GM18867 (cell line): ENCODE data around the gene FAM174C.
"Not testable (repeated sequence)": the region's sequence is repeated elsewhere in the genome, so short reads cannot be mapped to it uniquely, and the experiment has no call there.

Experiments
- ATAC-seq: cut with Tn5 transposase; IDR thresholded peaks from one replicate; pipeline ENCODE4 v1.9.1; 2021; ENCODE audit warnings: mild to moderate bottlenecking, moderate library complexity; ENCODE audit not compliant: unreplicated experiment

Gene FAM174C

DNA sequence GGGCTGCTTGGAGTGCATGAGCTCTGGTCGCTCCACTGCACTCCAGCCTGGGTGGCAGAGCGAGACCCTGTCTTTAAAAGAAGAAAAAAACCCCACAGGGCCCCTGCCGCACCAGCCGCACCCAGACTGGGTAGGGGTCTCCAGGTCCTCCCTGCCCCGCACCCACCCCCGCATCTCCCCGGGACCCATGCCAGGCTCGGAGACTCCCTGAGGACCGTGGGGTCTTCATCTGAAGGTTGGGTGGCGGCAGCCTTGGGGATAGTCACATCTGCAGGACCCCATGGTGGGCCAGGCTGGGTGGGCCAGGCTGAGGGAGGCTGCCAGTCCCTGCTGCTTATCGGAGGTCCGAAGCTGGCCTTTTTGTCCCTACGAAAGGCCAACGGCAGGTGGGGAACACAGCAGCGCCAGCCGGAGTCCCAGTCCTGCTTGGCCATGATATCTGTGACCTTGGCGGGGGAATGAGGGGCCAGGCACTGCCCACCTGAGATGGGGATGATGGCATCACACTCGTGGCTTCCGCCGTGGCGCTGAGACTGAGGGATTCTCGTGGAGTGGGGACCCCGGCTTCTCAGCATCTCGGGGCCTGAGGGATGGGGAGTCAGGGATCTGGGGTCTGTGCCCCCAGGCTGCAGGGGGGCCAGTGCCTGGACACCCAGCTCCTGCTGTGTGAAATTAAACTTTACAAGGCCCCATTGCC is 21.4 kb downstream of the FAM174C start:
- ATAC-seq, result no peak

DNA sequence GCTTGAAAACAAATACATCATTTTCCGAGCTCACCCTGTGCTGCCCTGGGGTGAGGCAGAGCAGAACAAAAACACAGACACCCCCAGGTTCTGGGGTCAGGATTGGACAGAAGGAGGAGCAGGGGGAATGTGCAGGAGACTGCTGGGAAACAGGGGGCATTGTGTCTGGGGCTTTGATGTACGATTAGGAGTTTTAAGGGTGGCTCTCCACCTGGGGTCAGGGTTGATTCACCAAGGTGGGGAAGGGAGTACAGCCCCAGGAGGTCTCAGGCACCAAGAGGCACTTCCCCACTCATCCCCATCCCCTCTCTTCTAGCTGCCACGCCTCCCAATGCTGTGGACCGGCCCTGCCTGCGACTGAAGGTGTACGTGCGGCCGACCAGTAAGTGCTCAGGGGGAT is 22.9 kb downstream of the FAM174C start:
- ATAC-seq, result no peak

DNA sequence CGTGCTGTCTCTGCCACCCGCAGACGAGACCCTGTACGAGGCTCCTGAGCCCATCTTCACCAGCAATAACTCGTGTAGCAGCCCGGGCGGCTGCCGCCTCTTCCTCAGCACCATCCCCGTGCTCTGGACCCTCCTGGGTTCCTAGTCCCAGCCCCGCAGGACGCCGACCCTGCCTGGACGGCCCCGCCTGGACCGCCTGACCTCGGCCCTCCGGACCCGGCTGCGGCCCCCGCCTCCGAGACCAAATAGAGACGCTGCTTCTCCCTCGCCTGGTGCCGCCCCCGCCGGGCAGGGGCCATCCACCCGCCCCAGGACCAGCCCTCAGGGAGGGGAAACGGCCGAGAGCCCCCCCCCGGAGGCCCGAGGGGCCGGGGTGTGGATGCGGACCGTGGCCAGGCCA is 24.5 kb downstream of the FAM174C start:
- ATAC-seq, result no peak

DNA sequence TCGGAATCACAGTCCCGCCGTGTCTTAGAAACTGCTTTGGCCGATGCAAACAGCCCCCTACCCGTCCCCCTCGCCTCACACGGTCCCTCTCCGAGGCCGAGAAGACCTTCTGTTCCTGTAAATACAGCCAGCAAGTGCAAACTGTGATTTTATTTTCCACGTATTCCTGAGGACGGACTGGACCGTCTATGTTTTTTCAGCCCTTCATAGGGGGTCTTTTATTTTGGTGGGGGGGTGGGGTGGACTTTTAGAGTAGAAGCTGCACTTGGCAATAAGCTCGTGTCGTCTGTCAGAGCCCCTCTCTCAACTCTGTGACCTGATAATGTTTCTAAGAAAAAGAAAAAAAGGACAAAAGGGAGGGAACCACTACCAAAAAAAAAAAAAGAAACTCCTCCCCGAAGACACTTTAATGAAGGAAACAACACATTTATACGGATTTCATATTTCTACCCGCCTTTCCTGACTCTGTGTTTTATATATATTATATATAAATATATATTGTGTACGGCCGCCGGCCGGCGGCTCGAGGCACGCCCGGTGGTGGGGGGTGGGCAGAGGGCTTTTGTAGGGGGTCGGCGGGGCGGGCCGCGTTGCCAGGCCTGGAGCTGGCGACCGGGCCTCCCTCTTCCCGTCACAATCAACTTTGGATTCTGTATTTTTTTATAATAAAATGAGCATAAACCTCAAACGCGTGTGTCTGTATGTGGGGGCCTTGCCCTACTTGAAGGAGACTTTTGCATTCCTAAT is 25.6 kb downstream of the FAM174C start:
- ATAC-seq, result no peak

DNA sequence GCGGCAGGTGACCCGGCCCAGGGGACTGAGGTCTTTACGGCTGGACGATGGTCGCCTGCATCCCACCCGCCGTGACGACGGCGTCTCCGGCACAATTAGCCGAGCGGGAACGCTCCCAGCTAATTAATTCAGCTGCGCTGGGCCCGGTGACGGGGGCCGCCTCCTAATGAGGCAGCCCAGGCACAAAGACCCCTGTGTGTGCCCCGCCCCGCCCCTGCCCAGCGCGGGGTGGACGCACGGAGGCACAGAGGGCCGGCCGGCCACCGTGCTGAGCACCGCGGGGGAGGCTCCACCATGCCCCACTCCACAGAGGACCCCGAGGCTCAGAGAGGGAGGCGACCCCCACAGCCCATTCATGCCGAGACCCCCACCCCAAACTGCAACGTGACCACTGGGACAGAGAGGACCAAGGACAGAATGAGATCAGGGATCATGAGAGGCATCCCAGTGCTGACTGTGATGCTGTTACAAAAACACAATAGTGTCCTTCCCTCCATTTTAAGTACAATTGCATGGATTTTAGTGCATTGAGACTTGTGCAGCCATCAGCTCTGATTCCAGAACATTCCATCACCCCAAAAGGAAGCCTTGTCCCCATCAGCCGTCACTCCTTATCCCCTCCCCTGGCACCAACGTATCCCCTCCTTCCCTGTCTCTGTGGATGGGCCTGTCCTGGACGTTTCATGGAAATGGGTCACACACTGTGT is 27.4 kb downstream of the FAM174C start:
- no peak for ATAC-seq

DNA sequence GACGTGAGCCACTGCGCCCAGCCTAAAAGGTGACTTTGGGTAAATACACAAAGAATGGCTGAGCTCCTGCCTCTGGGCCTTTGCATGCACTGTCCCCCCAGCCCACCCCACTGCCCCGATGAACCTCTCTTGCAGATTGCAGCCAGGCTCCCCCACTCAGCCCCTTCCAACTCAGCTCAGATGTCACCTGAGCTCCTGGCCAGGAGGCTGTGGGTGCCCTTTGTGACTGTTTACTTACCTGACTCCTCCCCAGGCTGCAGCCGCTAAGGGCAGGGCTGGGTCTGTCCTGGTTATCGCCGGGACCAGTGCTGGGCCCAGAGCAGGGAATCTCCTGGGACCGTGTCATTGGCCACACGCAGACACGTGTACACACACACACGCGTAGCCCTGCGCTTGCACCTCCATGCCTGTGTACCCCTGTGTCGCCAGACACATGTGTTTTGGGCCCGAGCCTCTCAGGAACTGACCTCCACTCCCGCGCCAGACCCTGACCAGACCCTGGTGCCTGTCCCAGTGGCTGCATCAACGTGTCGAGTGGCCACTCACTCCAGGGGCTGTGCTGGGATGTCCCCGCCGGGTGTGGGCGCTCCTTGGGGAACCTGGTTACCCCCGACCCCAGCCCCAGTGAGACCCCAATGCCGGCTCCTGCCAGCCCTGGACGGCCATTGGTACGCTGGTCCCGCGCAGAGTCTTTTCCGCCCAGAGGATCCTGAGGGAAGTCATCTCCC is 29.0 kb downstream of the FAM174C start:
- no peak for ATAC-seq

DNA sequence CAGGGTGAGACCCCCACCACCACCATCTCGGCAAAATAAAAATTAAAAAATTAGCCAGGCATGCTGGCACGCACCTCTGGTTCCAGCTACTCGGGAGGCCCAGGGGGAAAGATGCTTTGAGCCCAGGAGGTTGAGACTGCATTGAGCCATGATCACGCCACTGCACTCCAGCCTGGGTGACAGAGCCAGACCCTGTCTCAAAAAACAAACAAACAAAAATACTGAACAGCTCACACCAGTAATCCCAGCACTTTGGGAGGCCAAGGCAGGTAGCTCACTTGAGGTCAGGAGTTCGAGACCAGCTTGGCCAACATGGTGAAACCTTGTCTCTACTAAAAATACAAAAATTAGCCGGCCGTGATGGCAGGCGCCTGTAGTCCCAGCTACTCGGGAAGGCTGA is 30.0 kb downstream of the FAM174C start:
- not testable (repeated sequence) for ATAC-seq

DNA sequence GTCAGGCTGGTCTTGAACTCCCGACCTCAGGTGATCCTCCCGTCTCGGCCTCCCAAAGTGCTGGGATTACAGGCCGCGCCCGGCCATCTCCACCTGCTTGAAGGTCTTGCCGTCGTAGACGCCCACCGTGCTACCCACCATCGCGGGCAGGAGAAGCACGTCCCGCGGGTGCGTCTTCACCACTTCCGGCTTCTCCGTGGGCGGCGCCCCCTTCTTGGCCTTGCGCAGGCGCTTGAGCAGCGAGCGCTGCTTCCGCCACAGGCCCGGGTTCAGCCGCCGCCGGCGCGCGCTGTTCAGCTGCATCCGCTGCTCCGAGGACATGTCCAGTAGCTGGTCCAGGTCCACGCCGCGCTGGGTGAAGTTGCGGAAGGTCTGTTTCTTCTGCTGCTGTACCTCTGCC is 32.0 kb downstream of the FAM174C start:
- ATAC-seq, result no peak

DNA sequence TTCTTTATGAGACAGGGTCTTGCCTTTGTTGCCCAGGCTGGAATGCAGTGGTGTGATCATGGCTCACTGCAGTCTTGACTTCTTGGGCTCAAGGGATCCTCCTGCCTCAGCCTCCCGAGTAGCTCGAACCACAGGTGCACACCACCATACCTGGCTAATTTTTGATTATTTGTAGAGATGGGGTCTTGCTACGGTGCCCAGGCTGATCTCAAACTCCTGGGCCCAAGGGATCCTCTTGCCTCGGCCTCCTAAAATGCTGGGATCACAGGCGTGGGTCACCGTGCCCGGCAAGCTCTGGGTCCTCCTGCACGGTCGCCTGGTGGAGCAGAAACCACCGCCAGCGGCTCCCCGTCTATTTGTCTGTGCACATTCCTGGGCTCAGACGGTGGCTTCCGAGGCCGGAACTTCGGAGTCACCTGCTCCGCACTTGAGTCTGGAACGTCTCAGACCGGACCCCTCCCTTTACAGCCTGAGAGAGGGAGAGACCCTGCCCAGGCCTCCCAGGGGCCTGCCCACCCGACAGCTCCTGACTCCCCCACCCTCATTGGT is 32.5 kb downstream of the FAM174C start:
- ATAC-seq, result no peak

DNA sequence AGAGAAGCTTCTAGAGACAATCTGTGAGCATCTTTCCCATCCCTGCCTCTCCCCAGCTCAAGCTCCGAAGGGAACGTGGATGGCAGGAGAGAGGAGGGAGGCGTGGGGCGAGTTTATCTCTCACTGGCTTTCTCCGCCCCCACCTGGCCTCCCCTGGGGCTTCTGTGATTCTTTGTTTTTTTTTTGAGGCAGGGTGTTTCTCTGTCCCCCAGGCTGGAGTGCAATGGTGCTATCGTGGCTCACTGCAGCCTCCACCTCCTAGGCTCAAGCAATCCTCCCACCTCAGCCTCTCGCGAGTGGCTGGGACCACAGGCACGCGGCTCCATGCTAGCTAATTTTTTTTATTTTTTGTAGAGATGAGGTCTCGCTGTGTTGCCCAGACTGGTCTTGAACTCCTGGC is 33.4 kb downstream of the FAM174C start:
- no peak for ATAC-seq

DNA sequence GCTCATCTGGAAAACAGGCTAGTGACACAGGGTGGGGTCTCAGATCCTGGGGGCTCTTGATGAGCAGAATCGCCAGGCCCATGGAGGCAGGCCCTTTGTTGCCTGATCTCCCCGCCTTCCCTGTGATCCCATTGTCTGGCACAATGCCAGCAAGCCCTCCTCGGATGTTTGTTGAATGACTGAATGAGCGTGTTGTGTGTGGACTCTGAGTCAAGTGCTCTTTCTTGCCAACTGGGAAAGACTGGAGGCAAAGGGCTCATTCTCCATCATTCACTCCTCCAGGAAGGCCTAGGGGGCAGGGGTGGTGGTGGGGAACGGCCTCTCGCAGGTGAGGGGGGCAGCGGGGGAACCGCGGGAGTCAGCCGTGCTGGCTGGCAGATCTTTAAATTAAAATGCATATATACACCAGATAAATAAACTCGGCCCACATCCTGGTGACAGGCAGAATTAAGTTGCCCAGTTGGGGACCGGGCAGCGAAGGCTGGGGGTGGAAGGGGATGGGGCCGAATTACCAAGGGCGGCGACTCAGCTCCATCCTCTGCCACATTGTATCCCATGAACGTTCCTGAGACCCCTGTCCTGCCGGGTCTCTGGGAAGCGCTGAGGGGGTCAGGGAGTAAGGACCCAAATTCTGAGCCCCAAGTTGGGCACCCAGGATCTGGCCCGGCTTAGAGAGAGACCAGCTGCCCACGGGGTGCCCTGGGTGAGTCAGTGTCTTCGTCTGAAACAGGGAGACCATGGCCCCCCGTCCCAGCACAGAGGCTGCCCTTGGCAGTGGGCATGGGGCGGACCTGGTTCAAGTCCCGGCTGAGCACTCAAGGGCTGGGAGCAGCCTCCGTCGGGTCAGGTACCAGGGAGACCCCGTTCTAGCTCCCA is 34.9 kb downstream of the FAM174C start:
- ATAC-seq, result no peak

DNA sequence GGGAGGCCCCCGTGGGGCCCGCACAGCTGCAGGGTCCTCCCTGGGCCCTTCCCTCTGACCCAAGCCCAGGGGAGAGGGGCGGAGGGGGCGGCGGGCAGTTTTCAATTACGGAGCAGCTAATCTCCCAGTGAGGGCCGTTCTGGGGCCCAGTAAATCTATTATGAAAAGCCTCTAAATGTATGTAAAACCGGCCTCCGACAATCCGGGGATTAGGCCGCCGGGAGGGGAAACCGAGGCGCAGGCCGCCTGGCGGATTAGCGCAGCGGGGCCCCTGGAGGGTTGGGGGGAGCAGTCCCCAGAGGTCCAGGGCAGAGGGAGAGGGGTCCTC is 35.5 kb downstream of the FAM174C start:
- ATAC-seq, result no peak

DNA sequence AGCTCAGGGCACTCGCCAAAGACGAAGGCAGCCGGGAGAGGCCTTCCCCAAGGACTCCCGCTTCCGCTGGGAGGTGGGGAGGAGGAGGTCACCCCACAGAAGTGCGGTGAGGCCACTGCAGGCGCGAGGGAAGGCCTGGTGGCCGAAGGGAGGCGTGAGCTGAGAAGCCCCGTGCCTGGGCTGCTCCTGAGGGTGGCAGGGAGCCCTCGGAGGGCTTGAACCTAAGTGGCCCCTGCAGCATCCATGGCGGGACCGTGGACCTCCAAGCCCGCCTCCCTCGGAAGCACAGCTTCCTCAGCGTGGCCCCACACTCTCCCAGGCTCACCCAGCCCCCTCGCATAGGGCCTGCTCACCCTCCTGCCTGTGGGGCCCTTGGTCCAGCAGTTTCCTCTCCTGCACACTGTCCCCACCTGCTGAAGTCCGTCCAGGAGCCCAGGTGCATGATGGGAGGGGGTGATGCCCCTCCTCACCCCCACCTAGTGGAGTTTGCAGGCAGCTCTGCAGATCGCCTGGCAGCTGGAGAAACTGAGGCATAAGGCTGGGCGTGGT is 36.3 kb downstream of the FAM174C start:
- ATAC-seq, result no peak

DNA sequence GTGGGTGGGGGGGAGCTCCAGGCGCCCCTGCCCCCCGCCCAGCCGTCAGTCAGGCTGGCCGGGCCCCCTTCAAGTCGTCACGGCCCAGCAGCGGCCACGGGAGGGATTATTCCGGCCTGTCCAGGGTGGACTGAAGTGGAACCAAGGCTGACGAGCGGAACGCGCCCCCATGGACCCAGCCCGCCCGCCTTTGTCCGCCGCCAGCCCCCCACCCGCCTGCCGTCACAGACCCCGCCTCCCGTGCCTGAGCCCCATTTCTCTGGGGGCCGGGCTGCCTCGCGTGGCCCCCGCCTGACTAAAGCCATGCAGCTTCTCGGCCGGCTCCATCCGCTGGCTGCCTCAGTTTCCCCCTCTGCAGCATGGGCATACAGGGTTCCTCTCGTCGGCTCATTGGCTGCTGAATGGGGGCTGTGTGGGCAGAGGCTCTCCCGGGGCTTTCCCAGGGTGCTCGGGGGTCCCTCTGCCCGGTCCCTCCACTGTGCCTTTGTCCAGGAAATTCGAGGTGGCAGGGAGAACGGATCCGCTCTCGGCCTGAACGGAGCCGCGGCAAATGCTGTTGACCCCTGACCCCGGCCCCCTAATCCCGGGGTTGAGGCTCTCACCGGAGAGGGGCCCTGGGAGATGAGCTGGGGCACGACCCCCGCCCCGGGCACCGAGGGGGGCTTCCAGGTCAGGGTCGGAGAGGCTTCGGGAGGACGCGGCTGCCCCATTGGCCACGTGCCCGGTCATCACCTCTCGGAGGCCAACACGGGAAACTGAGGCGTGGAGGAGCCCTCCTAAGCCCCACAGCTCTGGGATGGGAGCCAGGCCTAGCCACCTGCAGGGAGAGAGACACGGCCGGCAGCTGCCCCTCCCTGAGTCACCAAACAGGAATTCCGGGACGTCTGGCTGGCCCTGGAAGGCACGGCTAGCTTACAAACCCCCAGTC is 37.7 kb downstream of the FAM174C start:
- no peak for ATAC-seq

DNA sequence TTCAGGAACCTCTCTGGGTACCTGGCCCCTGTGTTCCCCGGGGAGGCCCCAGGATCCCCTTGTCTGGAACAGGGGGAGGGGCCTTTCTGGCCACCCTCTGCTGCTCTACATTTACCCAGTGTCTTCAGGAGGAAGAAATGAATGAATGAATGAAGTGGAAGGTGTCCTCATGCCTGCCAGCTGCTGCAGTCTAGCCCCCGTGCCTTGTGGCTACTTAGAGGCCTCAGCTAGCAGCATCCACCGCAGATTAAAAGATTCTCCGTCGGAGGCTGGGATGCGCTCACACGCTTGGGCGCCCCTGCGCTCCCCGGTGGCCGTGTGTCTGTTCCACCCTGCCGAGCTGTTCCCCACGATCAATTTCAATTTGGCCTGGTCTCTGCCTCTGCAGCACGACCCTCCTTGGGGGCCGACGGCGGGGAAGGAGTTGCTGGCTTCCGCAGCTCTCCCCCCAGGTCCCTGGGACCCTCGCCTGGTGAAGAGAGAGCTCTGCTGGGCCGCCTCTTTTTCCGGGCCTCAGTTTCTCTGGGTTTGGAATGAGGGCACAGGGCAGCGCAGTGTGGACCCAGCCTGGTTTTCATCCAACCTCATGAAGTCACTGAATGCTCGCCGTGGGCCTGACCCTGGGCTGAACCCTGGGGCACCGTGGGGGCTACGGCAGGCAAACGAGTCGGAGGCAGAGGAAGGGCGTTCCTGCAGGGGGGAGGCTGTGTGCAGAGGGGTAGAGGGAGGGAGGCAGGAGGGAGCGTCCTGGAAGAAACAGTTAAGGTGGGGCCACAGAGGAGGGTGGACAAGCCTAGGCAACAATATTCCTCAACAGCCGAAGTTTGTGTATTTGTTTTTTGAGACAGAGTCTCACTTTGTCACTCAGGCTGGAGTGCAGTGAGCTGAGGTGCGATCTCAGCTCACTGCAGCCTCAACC is 38.6 kb downstream of the FAM174C start:
- ATAC-seq, result no peak

DNA sequence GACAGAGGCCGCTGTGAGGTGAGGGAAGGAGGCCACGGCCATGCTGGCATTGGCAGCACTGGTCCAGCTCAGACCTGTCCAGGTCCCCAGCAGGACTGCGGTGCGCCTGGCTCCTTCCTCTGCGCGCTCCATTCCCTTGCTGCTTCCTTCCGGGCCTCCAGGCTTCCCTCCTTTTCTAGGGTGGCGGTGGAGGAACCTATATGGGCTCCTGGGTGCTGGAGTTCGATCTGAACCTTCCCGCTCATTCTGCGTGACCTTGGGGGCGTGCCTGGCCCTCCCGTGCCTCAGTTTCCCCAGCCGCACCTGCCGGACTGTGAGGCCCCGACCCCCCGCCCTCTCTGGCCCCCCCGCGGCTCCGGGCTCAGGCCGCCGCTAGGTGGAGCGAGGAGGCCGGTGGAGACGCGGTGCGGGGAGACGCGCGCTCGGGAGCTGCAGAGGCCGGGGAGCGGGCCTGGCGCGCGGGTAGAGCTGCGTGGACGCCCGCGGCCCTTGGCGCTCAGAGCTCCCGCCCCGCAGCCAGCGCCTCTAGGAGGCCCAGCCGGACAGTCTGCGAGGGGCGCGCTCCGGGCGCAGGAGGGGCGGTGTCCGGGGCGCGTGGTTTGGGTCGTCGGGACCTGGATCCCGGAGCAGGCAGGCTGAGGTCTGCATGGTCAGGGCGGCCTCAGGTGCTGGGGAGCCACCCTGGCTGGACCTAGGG is 40.3 kb downstream of the FAM174C start:
- ATAC-seq, result no peak

DNA sequence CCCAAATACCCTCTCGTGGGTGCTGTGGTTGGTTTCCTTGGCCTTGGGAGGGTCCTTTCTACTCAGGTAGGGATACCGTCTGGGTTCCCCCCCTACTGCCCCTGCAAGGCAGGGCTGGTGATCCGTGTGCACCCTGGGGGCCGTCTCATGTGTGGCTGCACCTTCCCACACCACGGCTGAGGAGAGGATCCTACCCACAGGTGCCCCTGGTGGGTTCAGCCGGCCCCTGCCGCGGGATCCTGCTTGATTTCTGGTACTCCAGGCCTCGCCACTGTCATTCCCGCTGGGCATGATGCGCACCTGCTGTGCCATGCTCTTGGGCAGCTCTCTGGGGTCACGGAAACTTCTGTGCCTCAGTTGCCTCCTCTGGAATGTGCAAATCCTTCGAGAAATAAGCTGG is 41.1 kb downstream of the FAM174C start:
- no peak for ATAC-seq
